ENCODE data around the gene SCN10A. TPM values are rescaled to one million over a fixed set of nuclear protein-coding genes. Genes with fewer than 3 reads are reported as not detected.

The SCN10A gene
- total RNA-seq (under 1 TPM; 0.19 to 0.24 TPM), polyA plus RNA-seq (ENCODE audit: insufficient read depth, low read depth, low replicate concordance) (0.53 TPM)
- long read RNA-seq, donor 1 = 0 reads
- long read RNA-seq, donor 2 = 0 reads

- TF ChIP-seq POLR2A (IDR thresholded peaks at IDR 0.05) (no peak), CTCF (IDR thresholded peaks at IDR 0.05) (no peak)
- intact Hi-C loops (cut with DNase I; ENCODE audit: low total_unique reads) = no loop called here
- no peak for DNase-seq
- Histone ChIP-seq H3K9me3 (no peaks in the 10 kb centered on the region), H3K4me1 (no peaks in the 10 kb centered on the region), H3K27ac (no peak within 1 kb of the TSS), H3K36me3 (ENCODE audit: low read depth, missing control alignments) (no peaks in the 10 kb centered on the region), H3K27me3 (no peaks in the 10 kb centered on the region), H3K4me3 (no peak within 1 kb of the TSS)
- WGBS, 2 donors = 79 to 84% methylated on average over 7 of the region's 7 CpGs
Observed at GRCh38 chr3:38816026-38816425, at the start of gene SCN10A. Gene SCN10A, minus strand, starts transcription at chr3:38816217. Its CDS starts 22,207 bp downstream, at chr3:38794010.

GRCh38 chr3:38853011-38853410 is 37.0 kb upstream of the SCN10A start:
- Histone ChIP-seq H3K27ac (no peak overlapping the region), H3K9me3 (no peaks in the 10 kb centered on the region), H3K36me3 (ENCODE audit: low read depth, missing control alignments) (no peaks in the 10 kb centered on the region), H3K4me3 (no peak overlapping the region), H3K4me1 (no peaks in the 10 kb centered on the region), H3K27me3 (no peaks in the 10 kb centered on the region)
- DNase-seq = no peak
- TF ChIP-seq POLR2A (IDR thresholded peaks at IDR 0.05) (no peak), CTCF (IDR thresholded peaks at IDR 0.05) (no peak)
- intact Hi-C loops (cut with DNase I; ENCODE audit: low total_unique reads) = no loop called here

GRCh38 chr3:38843898-38844297 is 27.9 kb upstream of the SCN10A start:
- DNase-seq = peak; percentile 19
- Histone ChIP-seq H3K27ac (no peak overlapping the region), H3K4me3 (no peak overlapping the region), H3K4me1 (no peaks in the 10 kb centered on the region), H3K27me3 (no peaks in the 10 kb centered on the region), H3K9me3 (no peaks in the 10 kb centered on the region), H3K36me3 (ENCODE audit: low read depth, missing control alignments) (no peaks in the 10 kb centered on the region)
- 60 to 66% methylated on average over 2 of the region's 2 CpGs for WGBS, 2 donors
- no peak for TF ChIP-seq POLR2A (IDR thresholded peaks at IDR 0.05)
- TF ChIP-seq CTCF (IDR thresholded peaks at IDR 0.05) = peak in 1 of 3 experiments; percentile 26
- intact Hi-C loops (cut with DNase I; ENCODE audit: low total_unique reads) = no loop called here

GRCh38 chr3:38842266-38842965 is 26.4 kb upstream of the SCN10A start:
- no peak for TF ChIP-seq POLR2A (IDR thresholded peaks at IDR 0.05)
- no peak for TF ChIP-seq CTCF (IDR thresholded peaks at IDR 0.05)
- H3K36me3 ChIP-seq (ENCODE audit: low read depth, missing control alignments) = no peaks in the 10 kb centered on the region
- intact Hi-C loops (cut with DNase I; ENCODE audit: low total_unique reads) = no loop called here

GRCh38 chr3:38840987-38841386 is 25.0 kb upstream of the SCN10A start:
- no peak for TF ChIP-seq CTCF (IDR thresholded peaks at IDR 0.05)
- no peak for TF ChIP-seq POLR2A (IDR thresholded peaks at IDR 0.05)
- intact Hi-C loops (cut with DNase I; ENCODE audit: low total_unique reads) = no loop called here
- H3K36me3 ChIP-seq (ENCODE audit: low read depth, missing control alignments) = no peaks in the 10 kb centered on the region
- no peaks in the 10 kb centered on the region for H3K9me3 ChIP-seq
- no peaks in the 10 kb centered on the region for H3K4me1 ChIP-seq
- DNase-seq = no peak
- no peaks in the 10 kb centered on the region for H3K27me3 ChIP-seq
- H3K27ac ChIP-seq = no peak overlapping the region
- no peak overlapping the region for H3K4me3 ChIP-seq
- WGBS, 2 donors = 65 to 66% methylated on average over 2 of the region's 2 CpGs

More at GRCh38 chr3:38842266-38842965, 26.4 kb upstream of the SCN10A start:
- no peak for DNase-seq
- Histone ChIP-seq H3K27ac (no peak overlapping the region), H3K27me3 (no peaks in the 10 kb centered on the region), H3K4me1 (no peaks in the 10 kb centered on the region), H3K9me3 (no peaks in the 10 kb centered on the region), H3K4me3 (no peak overlapping the region)
- 60 to 69% methylated on average over 4 of the region's 4 CpGs for WGBS, 2 donors
